GM19328 (cell line): ENCODE measurements around the gene CCNY.
"Not testable (repeated sequence)": the region's sequence is repeated elsewhere in the genome, so short reads cannot be mapped to it uniquely, and the experiment has no call there.

ENCODE experiments used
- ATAC-seq: cut with Tn5 transposase; IDR thresholded peaks from one replicate; pipeline ENCODE4 v1.9.1; 2021; ENCODE audit warnings: mild to moderate bottlenecking, moderate library complexity; ENCODE audit not compliant: unreplicated experiment

Gene CCNY

DNA sequence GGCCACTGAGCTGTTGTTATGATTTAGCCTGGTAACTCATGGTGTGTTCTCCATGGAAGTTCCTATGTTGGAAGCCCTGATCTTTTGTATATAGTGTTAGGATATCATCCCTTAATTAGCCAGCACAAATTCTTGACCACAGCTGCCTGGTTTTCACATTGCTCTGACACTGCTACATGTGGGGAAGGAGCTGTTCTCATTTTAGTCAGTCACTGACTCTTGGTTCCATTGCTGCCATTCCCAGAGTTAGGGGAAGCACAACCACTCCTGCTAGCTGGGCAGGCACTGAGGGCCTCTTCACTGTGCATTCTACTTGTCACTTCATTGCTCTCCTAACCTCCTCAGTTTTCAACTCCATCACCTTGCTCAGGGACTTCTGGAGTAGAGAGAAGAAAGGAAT, 170.4 kb downstream of the CCNY start:
- no peak for ATAC-seq

DNA sequence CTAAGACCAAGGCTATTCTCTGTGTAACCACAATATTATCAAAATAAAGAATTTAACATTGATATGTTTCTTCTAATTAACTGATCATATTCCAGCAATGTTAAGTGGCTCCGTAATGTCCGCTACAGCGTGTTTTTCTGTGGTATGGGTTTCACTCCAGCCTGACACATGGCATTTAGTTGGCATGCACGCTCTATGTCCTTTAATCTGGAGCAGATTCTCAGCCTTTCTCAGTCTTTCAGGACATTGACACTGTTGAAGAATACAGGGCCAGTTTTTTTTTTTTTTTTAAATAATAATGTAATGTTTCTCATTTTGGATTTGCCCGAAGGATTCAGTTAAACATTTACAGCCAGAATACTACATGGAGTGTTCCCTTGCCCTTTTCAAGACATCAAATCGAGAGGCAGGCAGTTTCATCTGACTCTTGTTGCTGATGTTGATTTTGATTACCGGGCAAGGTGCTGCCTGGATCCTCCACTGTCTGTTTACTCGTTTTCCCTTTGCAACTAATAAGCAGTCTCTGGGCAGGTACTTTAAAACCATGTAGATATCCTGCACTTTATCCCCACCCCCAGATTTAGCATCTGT, 171.3 kb downstream of the CCNY start:
- ATAC-seq: no peak

DNA sequence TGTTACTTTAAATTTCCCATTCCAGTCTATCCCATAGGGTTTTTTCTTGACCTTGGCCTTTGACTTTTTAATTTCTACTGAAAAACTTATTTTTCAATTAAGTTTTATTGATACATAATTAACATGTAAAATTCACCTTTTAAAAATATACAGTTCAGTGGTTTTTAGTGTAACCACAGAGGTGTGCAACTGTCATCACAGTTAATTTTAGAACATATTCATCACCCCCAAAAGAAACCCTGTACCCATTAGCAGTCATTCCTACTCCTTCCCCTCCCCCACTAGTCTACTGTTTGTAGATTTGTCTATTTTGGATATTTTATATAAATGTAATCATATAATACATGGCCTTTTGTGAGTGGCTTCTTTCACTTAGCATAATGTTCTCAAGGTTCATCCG, 172.3 kb downstream of the CCNY start:
- no peak for ATAC-seq

DNA sequence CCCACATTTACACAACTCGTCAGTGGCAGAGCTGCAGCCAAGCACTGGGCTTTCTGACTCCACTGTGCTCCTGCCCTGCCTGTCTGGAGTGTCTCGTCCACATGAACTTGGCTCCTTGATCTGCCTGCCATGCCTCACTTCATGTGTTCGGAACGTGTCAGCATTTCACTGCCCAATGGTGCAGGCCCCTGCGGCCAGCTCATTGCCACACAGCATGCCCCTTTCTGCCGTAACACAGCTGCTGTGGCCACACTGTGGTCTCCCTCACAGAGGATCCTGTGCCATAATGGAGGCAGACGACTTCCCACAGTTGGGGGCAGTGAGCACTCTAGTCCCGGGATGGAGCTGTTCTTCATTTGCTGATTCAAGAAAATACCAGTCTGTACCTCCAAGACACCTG, 174.6 kb downstream of the CCNY start:
- no peak for ATAC-seq

DNA sequence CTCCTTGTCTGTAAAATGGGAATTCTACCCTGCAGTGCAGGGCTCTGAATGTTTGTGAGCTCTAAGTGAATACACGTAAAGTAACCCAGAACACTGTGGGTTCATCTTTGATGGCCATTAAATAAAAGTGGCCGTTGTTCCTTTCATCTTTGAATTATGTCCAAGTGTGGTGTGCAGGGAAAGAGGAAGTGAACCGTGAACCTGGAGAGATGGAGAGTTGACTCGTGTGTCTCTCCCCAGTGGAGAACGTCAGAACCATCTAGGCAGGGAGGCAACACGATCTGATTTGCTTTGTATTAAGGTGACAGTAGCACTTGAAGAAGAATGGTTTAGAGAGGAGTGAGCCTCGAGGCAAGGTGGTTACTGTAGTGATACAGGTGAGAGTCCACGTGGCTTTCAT, 175.3 kb downstream of the CCNY start:
- no peak for ATAC-seq

DNA sequence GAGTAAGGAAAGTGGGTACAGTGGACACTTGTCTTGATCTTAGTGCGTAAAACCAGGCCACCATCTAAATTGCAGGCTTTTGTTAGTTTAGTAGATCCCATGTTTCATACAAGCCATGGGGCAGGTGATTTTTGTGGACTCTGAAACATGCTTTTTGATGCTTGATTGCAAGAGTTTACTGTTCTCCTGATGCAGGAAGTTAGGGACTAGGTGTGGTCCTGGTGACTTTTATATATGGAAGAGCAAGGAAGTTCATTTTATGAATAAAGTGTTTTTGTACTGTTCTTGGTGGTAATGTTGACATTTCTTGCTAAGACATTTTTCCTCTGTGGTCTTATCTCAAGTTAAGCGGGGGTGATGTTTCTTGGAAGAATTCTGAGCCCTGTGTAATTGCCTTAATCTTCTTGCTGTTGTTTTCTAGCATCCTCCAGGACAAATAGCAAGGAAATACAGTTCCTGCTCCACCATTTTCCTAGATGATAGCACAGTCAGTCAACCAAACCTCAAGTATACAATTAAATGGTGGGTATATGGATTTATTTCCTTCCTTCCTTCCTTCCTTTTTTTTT, 179.9 kb downstream of the CCNY start:
- no peak for ATAC-seq

DNA sequence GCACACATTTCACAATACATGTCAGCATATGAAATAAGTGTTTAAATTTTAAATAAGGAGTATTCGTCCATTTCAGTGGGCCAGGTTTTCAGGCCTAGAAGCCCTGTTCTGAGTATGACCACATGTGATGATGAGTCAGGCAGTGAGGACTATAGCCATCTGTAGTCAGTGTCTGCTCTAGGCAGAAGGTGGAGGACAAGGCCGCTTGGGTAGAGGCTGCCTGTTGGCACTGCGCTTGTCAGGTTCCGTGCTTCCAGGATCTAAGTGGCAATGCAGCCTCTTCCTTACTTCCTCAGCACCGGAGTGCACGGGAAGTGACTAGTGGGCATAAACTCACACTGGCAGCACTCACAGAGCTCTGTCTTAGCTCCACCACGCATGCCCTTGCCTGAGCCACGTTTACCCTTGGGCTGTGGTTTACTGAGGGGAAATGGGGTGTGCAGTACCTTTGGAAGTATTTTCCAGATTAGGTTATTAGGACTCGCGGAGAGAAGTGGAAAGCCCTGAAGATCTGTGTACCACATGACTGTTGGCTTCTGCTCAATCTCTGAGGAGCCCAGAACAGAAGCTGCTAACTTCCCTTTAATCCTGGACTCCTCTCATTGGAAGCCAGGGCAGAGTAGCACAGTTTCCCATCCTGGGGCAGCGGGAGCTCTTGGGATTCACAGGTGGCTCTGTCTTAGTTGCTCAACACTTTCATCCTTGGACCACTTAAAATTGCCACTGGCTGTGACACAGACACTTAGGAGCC, 181.3 kb downstream of the CCNY start:
- no peak for ATAC-seq

DNA sequence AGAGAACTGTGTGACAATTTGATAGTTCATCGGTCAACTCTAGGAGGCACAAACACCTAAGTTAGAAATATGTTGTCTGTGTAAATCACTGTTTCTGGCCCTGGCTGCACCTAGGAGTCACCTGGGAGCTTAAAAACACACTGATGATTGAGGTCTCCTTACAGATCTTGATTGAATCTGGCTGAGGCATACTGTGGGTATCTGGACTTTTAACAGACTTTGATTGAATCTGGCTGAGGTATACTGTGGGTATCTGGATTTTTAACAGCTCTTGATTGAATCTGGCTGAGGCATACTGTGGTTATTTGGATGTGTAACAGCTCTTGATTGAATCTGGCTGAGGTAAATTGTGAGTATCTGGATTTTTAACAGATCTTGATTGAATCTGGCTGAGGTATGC, 181.9 kb downstream of the CCNY start:
- not testable (repeated sequence) for ATAC-seq

DNA sequence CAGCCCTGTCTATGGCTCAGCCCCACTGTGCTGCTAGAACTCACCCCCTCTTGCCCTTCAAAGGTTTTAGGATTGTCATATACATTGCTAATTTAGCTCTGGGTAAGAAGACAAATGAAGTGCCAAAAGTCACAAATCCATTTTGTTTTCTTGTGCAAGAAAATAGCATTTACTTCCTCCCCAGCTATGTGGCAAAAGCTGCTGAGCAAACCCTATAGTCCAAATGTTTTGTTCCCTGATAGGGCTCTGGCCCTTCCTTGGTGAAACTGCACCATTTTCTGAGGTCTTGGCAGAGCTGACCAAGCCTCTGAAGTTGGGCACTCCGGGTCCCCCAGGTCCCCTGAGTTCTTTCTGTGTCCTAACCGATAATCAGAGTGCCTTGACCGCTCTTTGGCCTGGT, 184.7 kb downstream of the CCNY start:
- no peak for ATAC-seq

DNA sequence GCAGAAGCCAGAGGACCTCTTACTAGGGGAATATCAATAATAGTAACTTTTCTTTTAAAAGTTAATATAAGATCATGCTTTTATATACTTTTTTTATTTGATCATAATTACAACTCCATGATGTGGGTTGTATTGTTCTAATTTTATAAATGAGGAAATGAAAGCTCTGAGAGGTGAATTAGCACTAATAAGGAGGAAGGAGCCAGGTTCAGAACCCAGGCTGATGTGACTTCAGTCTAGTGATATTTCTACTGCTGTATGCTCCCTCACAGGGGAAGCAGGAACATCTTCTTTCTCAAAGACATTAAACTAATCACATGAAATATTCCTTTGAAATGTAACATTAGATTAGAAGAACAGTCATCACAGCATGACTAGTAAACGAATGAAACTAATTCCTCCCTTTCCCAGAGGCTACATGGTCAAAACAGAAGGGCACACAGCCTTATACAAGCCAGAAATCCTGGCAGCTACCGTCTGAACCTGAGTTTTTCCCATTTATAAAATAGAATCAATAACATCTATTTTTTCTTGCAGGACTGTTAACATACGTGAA, 187.4 kb downstream of the CCNY start:
- ATAC-seq: no peak

DNA sequence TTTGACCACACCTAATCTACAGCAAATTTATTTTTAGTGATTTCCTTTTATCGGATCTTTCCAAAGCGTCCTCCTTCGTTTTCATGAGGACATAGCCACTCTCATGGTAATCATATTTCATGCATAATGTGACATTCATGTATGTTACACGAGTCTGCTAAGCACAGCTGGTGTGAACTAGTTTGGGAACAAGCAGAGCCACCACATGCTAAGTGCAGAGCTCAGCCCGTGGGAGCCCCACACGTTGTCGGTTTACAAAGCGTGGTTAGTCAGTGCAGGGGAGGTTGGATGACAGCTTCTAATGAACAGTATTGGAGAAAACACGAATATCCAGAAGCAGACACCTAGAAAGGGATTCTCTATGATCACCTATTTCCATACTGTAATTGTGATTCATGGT, 190.4 kb downstream of the CCNY start:
- ATAC-seq: no peak

DNA sequence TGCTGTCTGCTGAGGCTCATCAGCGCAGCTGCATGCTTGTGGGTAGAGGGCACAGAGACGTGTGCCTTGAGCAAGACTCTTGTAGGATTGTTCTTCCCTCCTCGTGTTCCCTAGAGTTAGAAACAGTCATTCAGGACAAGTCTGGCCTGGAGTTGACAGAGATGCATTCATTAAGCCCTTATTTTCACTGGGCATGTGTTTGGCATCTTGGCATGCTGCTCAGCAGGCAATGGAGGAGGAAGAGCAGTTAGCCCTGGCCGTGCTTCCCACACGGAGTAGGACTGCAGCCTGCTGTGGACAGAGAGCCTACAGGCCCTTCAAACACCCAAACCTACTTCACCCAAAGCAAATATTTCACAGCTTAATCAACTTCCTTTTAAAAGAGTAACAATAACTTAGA, 195.8 kb downstream of the CCNY start:
- no peak for ATAC-seq

DNA sequence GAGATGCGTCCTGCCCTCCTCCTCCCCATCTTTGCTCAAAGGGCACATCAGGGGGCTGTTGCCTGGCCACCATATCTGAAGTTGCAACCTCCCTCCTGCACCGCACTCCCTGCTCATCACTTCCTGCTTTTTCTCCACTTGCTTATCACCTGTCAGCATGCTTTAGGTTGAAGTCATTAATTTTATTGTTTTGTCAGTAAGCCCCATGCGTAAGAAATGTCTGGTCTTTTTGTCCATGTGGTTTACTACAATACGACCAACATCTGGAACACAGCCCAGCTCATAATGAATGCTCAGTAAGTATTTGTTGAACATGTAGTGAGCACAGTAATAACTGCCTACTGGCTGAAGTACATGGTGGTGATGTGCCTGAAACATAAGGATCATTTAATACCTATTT, 197.3 kb downstream of the CCNY start:
- ATAC-seq: no peak

DNA sequence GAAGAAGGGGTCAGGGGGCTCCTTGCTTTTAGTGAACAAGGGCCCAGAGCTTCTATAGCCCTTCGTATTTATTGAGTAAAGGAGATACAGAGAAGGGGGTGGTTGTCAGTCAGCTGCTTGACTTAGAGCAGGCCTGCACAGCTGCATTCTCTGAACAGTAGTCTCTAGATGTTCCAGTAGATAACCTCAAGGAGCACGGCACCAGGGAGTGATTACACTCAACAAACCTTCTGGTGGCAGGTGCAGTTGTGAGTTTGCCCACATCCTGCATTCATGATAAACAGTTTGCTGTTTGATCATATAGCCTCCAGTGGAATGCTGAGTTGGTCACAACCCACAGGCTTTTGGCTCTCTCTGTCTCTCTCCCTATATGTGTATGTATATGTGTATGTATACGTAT, 198.8 kb downstream of the CCNY start:
- no peak for ATAC-seq

DNA sequence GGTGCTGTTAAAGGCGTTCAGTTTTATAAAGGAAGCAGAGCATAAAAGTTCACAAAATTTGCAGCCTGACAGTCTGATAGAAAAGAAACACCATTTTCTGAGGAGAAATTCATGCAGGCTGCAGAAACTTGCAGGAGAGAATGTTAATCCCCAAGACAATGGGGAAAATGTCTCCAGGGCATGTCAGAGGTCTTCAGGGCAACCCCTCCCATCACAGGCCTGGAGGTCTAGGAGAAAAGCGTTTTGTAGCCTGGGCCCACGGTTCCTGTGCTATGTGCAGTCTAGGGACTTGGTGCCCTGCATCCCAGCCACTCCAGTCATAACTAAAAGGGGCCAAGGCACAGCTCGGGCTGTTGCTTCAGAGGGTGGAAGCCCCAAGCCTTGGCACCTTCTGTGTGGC, 200.5 kb downstream of the CCNY start:
- ATAC-seq: no peak

DNA sequence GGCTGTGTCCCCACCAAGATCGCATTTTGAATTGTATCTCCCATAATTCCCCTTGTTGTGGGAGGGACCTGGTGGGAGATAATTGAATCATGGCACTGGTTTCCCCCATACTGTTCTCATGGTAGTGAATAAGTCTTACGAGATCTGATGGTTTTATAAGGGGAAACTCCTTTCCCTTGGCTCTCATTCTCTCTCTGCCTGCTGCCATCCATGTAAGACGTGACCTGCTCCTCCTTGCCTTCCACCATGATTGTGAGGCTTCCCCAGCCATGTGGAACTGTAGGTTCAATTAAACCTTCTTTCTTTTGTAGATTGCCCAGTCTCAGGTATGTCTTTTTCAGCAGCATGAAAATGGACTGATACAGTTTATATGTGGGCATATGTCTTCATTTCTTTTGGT, 201.6 kb downstream of the CCNY start:
- ATAC-seq: not testable (repeated sequence)

DNA sequence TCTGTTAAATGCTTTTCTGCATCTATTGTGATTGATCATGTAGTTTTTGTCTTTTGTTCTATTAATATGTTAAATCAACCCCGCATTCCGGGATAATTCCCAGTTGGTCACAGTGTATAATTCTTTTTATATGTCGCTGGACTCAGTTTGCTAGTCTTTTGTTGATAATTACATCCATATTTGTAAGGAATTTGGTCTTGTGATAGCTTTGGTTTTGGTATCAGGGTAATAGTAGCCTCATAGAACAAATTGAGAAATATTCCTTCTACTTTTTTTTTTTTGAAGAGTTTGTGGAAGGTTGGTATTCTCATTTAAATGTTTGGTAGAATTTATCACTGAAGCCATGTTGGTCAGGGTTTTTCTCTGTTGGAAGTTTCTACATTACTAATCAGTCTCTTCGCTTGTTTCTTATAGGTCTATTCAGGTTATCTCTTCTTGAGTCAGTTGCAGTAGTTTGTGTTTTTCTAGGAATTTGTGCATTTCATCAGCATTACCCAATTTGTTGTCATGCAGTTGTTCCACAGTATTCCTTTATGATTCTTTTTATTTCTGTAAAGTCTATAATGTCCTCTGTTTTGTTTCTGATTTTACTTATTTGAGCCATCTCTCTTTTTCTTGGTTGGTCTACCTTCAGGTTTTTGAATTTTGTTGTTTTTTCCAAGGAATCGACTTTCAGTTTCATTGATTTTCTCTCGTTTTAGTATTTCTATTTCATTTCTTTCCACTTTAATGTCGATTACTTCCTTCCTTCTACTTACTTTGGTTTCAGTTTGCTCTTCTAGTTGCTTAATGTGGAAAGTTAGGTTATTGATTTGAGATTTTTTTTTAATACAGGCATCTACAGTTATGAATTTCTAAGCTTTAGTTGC, 204.2 kb downstream of the CCNY start:
- no peak for ATAC-seq

DNA sequence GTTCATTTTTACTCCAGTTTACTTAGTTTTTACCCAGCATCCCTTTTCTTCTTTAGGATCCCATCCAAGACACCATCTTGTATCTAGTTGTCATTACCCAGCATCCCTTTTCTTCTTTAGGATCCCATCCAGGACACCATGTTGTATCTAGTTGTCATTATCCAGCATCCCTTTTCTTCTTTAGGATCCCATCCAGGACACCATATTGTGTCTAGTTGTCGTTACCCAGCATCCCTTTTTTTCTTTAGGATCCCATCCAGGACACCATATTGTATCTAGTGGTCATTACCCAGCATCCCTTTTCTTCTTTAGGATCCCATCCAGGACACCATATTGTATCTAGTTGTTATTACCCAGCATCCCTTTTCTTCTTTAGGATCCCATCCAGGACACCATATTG, 205.4 kb downstream of the CCNY start:
- ATAC-seq: no peak

DNA sequence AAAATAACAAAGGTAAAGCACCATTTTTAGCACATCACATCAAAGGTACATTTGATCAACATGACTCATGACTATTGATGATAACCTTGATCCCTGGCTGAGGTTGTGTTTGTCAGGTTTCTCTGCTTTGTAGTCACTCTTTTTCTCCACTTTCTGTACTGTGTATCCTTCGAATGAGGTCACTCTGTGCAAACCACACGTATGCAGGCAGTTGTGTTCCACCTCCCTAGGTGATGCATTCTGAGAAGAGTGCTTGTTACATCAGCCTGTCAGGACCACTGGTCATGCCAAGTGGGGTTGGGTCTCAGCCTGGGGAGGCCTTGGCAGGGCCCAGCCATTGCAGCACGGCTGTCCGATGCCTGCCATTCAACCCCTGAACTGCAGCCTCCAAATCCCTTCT, 206.0 kb downstream of the CCNY start:
- no peak for ATAC-seq

DNA sequence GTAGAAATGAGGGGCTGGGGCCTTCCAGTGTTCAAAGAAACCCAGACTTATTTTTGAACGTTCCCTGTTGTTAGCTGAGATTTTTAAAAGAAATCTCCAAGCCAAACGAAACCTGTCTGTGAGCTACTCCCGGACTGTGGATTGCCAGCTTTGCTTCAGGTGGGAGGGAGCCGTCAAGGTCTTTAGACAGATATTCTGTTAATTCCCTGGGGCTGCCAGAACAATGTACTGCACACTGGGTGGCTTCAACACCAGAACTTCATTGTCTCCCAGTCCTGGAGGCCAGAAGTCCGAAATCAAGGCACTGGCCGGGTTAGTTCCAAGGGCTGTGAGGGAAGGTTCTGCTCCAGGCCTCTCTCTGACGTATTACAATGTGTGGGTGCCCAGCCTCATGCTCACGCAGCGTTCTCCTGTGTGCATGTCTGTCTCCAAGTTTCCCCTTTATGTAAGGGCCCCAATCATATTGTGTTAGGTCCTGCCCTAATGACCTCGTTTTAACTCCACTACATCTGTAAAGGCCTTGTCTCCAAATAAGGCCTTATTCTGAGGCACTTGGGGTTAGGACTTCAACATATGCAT, 208.9 kb downstream of the CCNY start:
- no peak for ATAC-seq
